Left ventricle myocardium inferior (tissue), 1 donor: ENCODE data around the gene C10orf88. TPM values are rescaled to one million over a fixed set of nuclear protein-coding genes. Genes with fewer than 3 reads are reported as not detected.
"Not testable (repeated sequence)": the region's sequence is repeated elsewhere in the genome, so short reads cannot be mapped to it uniquely, and the experiment has no call there.

Experiments used
- DNase-seq: peaks from one replicate; pipeline ENCODE4 v3.0.0-alpha.2; 2020
- H3K27ac ChIP-seq: fragments of 200-600 bp; replicated peaks from 2 replicates; pipeline ENCODE4 v1.8.0; 2021
- H3K27me3 ChIP-seq: fragments of 200-600 bp; 2 replicates; pipeline ENCODE4 v1.8.0; 2021; ENCODE audit warnings: low read depth
- H3K36me3 ChIP-seq: fragments of 200-600 bp; 2 replicates; pipeline ENCODE4 v1.8.0; 2021
- H3K4me1 ChIP-seq: fragments of 200-600 bp; 2 replicates; pipeline ENCODE4 v1.8.0; 2021
- H3K4me3 ChIP-seq: fragments of 200-600 bp; 2 replicates; pipeline ENCODE4 v1.8.0; 2021; ENCODE audit warnings: mild to moderate bottlenecking, moderate library complexity
- H3K9me3 ChIP-seq: fragments of 200-600 bp; replicated peaks from 2 replicates; pipeline ENCODE4 v1.8.0; 2021
- intact Hi-C: fragments of 100-400 bp; cut with micrococcal nuclease; formaldehyde crosslinking; loops from one replicate; pipeline ENCODE4 v1.11.0; 2022
- total RNA-seq: library from RNA; stranded (reverse); fragmentation: NEBNext Ultra II Directional; extraction: Animal tissue kit (Norgen Biotek cat#: 25700); gene quantifications from one replicate; pipeline ENCODE4 v1.2.1, GENCODE V29; 2021
- TF ChIP-seq, protein P1 (sequence below): fragments of 200-600 bp; IDR thresholded peaks from 2 replicates; pipeline ENCODE4 v1.8.0; 2021; ENCODE audit warnings: antibody characterized with exemption, mild to moderate bottlenecking, borderline replicate concordance
- donor health status: DM: no; HTN: yes; CAD: no; lungs with severe emphysema.

Gene C10orf88
- total RNA-seq, 1 donor from 2014 or later = 5.6 TPM

DNA sequence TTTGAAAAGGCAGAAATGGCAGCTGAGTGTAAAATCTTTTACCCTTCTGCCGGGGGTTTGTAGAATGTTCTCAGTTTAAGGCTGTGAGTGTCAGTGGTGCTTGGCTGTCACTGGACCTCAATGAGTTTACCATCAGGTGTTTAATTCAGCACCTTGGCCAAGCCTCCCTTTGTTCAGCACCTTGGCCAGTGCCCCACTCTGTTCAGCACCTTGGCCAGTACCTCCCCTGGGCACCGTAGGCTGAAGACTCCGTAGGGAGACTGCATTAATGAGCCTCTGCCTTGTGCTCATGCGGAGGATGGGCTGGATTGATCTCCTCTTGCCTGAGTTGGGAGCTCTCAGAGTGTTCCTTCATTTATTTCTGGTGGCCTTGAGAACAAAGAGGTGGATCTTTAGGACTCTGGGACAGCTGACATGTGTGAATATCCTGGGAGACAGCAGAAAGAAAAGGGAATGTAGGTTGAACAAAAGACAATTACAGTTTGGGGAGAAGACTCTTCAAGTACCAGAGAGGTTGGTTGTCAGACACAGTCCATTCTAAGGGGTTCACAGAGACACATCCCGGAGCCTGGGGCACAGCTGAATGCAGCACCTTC lies 42.0 kb downstream of the C10orf88 start:
- Histone ChIP-seq H3K27me3 (no peaks in the 10 kb centered on the region), H3K27ac (no peak overlapping the region), H3K9me3 (no peaks in the 10 kb centered on the region), H3K4me1 (no peaks in the 10 kb centered on the region), H3K4me3 (no peak overlapping the region), H3K36me3 (no peaks in the 10 kb centered on the region)
- no peak for DNase-seq
- TF ChIP-seq, protein P1, sequence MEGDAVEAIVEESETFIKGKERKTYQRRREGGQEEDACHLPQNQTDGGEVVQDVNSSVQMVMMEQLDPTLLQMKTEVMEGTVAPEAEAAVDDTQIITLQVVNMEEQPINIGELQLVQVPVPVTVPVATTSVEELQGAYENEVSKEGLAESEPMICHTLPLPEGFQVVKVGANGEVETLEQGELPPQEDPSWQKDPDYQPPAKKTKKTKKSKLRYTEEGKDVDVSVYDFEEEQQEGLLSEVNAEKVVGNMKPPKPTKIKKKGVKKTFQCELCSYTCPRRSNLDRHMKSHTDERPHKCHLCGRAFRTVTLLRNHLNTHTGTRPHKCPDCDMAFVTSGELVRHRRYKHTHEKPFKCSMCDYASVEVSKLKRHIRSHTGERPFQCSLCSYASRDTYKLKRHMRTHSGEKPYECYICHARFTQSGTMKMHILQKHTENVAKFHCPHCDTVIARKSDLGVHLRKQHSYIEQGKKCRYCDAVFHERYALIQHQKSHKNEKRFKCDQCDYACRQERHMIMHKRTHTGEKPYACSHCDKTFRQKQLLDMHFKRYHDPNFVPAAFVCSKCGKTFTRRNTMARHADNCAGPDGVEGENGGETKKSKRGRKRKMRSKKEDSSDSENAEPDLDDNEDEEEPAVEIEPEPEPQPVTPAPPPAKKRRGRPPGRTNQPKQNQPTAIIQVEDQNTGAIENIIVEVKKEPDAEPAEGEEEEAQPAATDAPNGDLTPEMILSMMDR = no peak
- intact Hi-C loops = no loop called here

DNA sequence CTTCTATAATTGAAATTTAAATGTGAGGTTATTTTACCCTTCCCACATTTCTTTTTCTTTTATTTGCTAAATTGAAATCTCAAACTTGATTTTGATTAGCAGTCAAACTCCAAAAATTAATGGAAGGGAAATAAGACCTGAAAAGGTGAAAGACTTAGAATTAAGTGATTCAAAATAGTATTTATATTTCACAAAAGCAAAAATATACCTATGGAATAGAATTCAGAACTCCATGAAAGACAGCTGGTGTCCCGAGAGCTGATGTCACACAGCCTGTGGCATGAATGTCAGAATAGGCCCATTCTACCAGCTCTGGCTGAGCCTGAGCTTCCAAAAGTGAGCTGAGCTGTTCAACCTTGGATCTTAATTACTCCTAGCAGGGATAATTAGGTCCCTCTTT lies 43.7 kb downstream of the C10orf88 start, which contains the start of gene FAM24A:
TSS of gene FAM24A (plus strand) at position 301 of the 400 bp plus-strand sequence. CDS start 1,025 bp downstream, outside the sequence.
- intact Hi-C loops = no loop called here
- TF ChIP-seq, protein P1 = no peak
- DNase-seq = no peak
- no peaks in the 10 kb centered on the region for H3K36me3 ChIP-seq
- no peaks in the 10 kb centered on the region for H3K9me3 ChIP-seq
- H3K4me1 ChIP-seq = no peaks in the 10 kb centered on the region
- no peaks in the 10 kb centered on the region for H3K27me3 ChIP-seq
- H3K27ac ChIP-seq = no peak within 1 kb of the TSS
- H3K4me3 ChIP-seq = no peak within 1 kb of the TSS

- H3K4me1 ChIP-seq, DNase-seq, H3K27ac ChIP-seq, H3K9me3 ChIP-seq, H3K36me3 ChIP-seq, H3K4me3 ChIP-seq, intact Hi-C loops: not testable (repeated sequence)
- H3K27me3 ChIP-seq = peaks cover 34% of the 10 kb centered on the region
Observed at GRCh38 chr10:122903861-122904260, 50.2 kb downstream of the C10orf88 start.

DNA sequence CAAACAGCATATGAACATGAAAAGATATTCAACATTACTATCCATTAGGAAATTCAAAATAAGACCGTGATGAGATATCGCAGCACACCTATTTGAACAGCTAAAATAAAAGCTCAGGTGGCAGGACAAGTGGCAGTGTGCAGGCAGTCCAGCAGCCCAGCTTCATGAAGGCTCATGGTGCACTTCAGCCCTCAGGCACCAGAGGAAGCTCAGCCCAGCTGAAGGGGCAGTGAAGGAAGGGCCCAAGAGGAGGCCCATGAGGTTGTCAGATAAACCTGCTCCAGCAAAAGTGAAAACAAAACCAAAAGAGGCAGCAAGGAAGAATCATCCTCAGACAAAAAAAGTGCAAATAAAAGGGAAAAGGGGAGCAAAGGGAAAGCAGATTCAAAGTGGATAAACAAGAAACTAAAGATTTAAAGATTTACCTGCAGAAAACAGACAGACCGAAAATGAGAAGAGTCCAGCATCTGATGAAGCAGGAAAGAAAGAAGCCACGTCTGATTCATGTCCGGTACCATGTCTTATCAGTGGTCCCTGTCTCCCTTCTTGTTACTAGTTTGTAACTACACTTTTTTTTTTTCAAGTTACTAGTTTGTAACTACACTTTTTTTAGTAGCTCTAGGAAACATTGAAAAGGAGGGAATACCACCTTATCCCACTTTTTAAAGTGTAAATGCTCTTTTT lies 59.6 kb downstream of the C10orf88 start:
- H3K36me3 ChIP-seq = no peaks in the 10 kb centered on the region
- intact Hi-C loops = no loop called here
- no peak overlapping the region for H3K27ac ChIP-seq
- H3K4me3 ChIP-seq = no peak overlapping the region
- TF ChIP-seq, protein P1 = no peak
- no peaks in the 10 kb centered on the region for H3K9me3 ChIP-seq
- peaks cover 47% of the 10 kb centered on the region for H3K27me3 ChIP-seq
- DNase-seq = no peak
- H3K4me1 ChIP-seq = no peaks in the 10 kb centered on the region

DNA sequence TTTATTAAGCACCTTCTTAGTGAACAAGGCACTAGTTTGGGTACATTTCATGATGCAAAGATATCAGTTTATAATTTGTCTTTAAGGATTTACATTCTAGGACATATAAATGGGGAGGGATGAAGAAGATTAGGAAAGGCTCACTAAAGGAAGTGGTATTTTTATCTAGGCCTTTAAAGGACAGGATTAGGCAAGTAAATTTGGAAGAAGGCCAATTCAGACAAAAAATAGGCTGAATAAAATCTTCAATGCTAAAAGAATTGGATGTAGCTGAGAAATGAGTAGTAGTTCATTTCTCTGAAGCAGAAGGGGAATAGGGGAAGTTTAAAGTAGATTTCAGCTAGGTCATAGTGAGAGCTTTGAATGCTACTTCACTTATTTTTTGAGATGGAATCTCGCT lies 69.9 kb downstream of the C10orf88 start:
- intact Hi-C loops = no loop called here
- Histone ChIP-seq H3K36me3 (no peaks in the 10 kb centered on the region), H3K9me3 (no peaks in the 10 kb centered on the region), H3K4me3 (no peak overlapping the region), H3K27me3 (peaks cover 34% of the 10 kb centered on the region), H3K4me1 (peaks cover 11% of the 10 kb centered on the region), H3K27ac (no peak overlapping the region)
- TF ChIP-seq, protein P1 = no peak
- DNase-seq = no peak

- no peak overlapping the region for H3K27ac ChIP-seq
- H3K27me3 ChIP-seq = peaks cover 38% of the 10 kb centered on the region
- no peaks in the 10 kb centered on the region for H3K36me3 ChIP-seq
- DNase-seq = no peak
- intact Hi-C loops = no loop called here
- H3K9me3 ChIP-seq = no peaks in the 10 kb centered on the region
- TF ChIP-seq, protein P1 = no peak
- H3K4me3 ChIP-seq = no peak overlapping the region
- peaks cover 17% of the 10 kb centered on the region for H3K4me1 ChIP-seq
Observed at GRCh38 chr10:122882766-122883165, 71.3 kb downstream of the C10orf88 start.
